Neural crest cell (in vitro differentiated cells): Measurements from ENCODE around the gene MT2A. TPM values are rescaled to one million over a fixed set of nuclear protein-coding genes. Genes with fewer than 3 reads are reported as not detected.

Experiments
- DNase-seq: peaks from one replicate; pipeline ENCODE4 v3.0.0; 2021; ENCODE audit warnings: low read depth, mixed read lengths, low spot score
- H3K27ac Mint-ChIP-seq: one replicate; pipeline ENCODE4 v1.8.0; 2021; ENCODE audit warnings: mild to moderate bottlenecking, mixed read lengths; ENCODE audit not compliant: unreplicated experiment
- H3K27me3 Mint-ChIP-seq: 2 replicates; pipeline ENCODE4 v1.8.0; 2021; ENCODE audit warnings: low read depth, mild to moderate bottlenecking, mixed read lengths
- H3K36me3 Mint-ChIP-seq: 2 replicates; pipeline ENCODE4 v1.8.0; 2021; ENCODE audit warnings: low read depth, mild to moderate bottlenecking, mixed read lengths
- H3K4me1 Mint-ChIP-seq: 2 replicates; pipeline ENCODE4 v1.8.0; 2021; ENCODE audit warnings: mixed read lengths
- H3K4me3 Mint-ChIP-seq: one replicate; pipeline ENCODE4 v1.8.0; 2021; ENCODE audit warnings: mild to moderate bottlenecking, mixed read lengths
- H3K9me3 Mint-ChIP-seq: 2 replicates; pipeline ENCODE4 v1.8.0; 2021; ENCODE audit warnings: mixed read lengths
- CTCF ChIP-seq: fragments of 200-600 bp; sonication (generic); conservative IDR thresholded peaks from 2 replicates; pipeline ENCODE4 v1.5.0; 2021; ENCODE audit warnings: antibody characterized with exemption, mild to moderate bottlenecking
- total RNA-seq: library from RNA; stranded (reverse); gene quantifications from 2 replicates; pipeline ENCODE4 v1.2.1, GENCODE V29; 2021

Gene MT2A
- total RNA-seq, 1 donor from 2014 or later = 11.6 TPM

DNA sequence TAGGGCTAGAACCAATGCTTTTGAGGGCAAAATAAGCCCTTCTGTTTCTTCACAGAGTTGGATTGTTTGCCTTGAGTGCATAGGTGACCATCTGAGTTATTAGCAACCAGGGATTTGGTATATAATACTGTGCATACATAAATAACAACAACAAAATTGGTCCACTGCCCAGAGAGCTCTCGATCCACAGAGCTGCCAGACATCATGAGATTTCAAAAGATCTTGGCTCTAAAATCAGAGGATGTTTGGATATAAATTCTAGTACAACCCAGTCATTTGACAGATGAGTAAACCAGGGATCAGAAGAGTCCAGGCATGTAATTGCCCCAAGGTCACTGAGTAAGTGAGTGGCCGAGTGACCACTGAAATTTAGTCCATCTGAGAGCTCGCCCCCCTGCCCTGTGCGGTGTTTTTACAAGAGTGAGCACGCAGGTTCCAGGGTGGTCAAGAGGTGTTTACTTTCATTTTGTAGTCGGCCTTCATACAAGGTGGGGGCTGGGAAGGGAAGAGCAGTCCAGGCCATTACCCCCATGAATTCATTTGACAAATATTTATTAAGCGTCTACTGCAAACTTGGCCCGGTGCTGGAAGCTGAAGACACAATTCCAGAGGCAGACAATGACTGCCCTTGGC, 1.8 kb upstream of the MT2A start:
- H3K9me3 Mint-ChIP-seq = no peaks in the 10 kb centered on the region
- no peak overlapping the region for H3K27ac Mint-ChIP-seq
- TF ChIP-seq CTCF = no peak
- H3K4me3 Mint-ChIP-seq = peak overlapping the region; percentile 4
- H3K4me1 Mint-ChIP-seq = peaks cover 42% of the 10 kb centered on the region
- H3K27me3 Mint-ChIP-seq = peaks cover 38% of the 10 kb centered on the region
- H3K36me3 Mint-ChIP-seq = no peaks in the 10 kb centered on the region
- no peak for DNase-seq

DNA sequence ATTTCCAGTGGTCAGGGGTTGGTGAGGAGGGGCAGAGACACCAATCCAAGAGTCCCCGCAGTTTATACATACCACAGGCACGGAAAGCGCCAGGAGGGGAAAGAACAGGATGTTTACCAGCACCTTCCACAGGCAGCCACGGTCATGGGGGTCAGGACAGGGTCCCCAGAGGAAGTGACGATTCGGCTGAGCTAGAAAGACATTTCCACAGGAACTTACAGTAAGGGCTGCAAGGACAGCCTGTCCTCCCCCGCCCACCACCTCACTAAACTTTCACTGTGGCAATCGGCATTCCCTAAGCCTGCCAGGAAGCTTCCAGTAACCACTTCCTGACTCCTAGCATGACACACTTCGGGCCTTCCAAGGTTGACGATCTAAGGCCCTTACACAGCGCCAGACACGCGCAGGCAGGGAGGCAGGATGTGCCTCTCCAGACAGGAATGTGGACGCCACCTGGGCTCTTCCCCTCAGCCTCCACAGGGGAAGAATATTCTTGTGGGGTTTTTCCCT, 1.2 kb upstream of the MT2A start:
- H3K4me1 Mint-ChIP-seq = peaks cover 42% of the 10 kb centered on the region
- H3K9me3 Mint-ChIP-seq = no peaks in the 10 kb centered on the region
- H3K27me3 Mint-ChIP-seq = peaks cover 38% of the 10 kb centered on the region
- no peak for DNase-seq
- no peak for TF ChIP-seq CTCF
- no peaks in the 10 kb centered on the region for H3K36me3 Mint-ChIP-seq
- H3K27ac Mint-ChIP-seq = no peak overlapping the region
- H3K4me3 Mint-ChIP-seq = peak overlapping the region; percentile 4

GRCh38 chr16:56607675-56608042, 725 bp upstream of the MT2A start:
- Mint-ChIP-seq H3K9me3 (no peaks in the 10 kb centered on the region), H3K27me3 (peaks cover 38% of the 10 kb centered on the region), H3K36me3 (no peaks in the 10 kb centered on the region), H3K4me3 (no peak overlapping the region), H3K27ac (no peak overlapping the region), H3K4me1 (peaks cover 42% of the 10 kb centered on the region)
- DNase-seq = no peak
- no peak for TF ChIP-seq CTCF

DNA sequence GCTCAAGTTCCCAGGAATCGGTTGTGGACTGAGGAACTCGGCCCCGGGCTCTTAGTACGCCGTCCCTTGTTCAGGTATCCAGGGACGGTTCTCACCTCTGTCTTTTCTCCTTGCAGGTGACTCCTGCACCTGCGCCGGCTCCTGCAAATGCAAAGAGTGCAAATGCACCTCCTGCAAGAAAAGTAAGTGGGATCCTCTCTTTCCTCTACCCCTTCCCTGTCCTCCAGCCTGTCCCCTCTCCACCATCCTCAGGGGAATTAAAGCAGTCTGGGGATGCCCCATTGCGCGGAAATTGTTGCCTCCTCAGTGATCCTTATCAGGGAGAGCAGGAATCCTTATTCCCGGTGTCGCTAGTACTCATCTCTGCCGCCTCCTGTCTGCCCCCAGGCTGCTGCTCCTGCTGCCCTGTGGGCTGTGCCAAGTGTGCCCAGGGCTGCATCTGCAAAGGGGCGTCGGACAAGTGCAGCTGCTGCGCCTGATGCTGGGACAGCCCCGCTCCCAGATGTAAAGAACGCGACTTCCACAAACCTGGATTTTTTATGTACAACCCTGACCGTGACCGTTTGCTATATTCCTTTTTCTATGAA, 585 bp downstream of the MT2A start:
- no peak for DNase-seq
- peaks cover 42% of the 10 kb centered on the region for H3K27me3 Mint-ChIP-seq

GRCh38 chr16:56609463-56609921, 1.1 kb downstream of the MT2A start:
- H3K4me3 Mint-ChIP-seq = peak overlapping the region; percentile 82
- peaks cover 46% of the 10 kb centered on the region for H3K27me3 Mint-ChIP-seq
- H3K27ac Mint-ChIP-seq = no peak overlapping the region
- no peaks in the 10 kb centered on the region for H3K36me3 Mint-ChIP-seq
- H3K4me1 Mint-ChIP-seq = peaks cover 42% of the 10 kb centered on the region
- no peaks in the 10 kb centered on the region for H3K9me3 Mint-ChIP-seq
- DNase-seq = no peak
- TF ChIP-seq CTCF = no peak

More for the DNA sequence above, 585 bp downstream of the MT2A start:
- Mint-ChIP-seq H3K4me3 (peak overlapping the region; percentile 82), H3K4me1 (peaks cover 42% of the 10 kb centered on the region), H3K27ac (no peak overlapping the region), H3K9me3 (no peaks in the 10 kb centered on the region), H3K36me3 (no peaks in the 10 kb centered on the region)
- no peak for TF ChIP-seq CTCF
